ENCODE data around the gene SORBS2.

DNA sequence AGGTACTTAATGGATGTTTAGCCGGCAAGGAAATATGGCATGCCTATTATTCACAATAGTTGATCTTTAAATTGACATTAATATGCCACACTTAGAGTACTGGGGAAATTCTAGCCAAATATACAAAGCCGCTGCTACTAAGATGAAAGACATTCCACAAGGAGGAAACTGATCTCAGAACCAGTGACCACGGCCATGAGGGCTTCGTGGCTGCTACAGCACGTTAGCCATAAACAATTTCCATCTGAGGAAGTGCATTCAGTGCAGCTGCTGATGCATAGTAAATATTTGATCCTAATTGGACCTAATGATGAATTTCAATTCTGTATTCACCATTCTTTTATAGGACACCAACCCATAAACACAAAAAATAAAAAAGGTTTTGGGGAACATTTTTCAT lies 59.1 kb downstream of the SORBS2 start:
- TF ChIP-seq, protein P1, sequence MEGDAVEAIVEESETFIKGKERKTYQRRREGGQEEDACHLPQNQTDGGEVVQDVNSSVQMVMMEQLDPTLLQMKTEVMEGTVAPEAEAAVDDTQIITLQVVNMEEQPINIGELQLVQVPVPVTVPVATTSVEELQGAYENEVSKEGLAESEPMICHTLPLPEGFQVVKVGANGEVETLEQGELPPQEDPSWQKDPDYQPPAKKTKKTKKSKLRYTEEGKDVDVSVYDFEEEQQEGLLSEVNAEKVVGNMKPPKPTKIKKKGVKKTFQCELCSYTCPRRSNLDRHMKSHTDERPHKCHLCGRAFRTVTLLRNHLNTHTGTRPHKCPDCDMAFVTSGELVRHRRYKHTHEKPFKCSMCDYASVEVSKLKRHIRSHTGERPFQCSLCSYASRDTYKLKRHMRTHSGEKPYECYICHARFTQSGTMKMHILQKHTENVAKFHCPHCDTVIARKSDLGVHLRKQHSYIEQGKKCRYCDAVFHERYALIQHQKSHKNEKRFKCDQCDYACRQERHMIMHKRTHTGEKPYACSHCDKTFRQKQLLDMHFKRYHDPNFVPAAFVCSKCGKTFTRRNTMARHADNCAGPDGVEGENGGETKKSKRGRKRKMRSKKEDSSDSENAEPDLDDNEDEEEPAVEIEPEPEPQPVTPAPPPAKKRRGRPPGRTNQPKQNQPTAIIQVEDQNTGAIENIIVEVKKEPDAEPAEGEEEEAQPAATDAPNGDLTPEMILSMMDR (IDR thresholded peaks at IDR 0.05) = no peak
- no peak for TF ChIP-seq POLR2A (IDR thresholded peaks at IDR 0.05)

Measured in uterus (tissue), 2 donors.